HEK293T (cell line): ENCODE measurements around the gene IDH3A.

ENCODE experiments used
- ARNT ChIP-seq: fragments of 450-650 bp; IDR thresholded peaks from 2 replicates; pipeline ENCODE4 v1.6.1; 2017; ENCODE audit warnings: mild to moderate bottlenecking
- BHLHE40 ChIP-seq: fragments of 450-650 bp; IDR thresholded peaks from 2 replicates; pipeline ENCODE4 v1.6.1; 2016; ENCODE audit warnings: mild to moderate bottlenecking, moderate library complexity, borderline replicate concordance
- FOXA1 ChIP-seq: fragments of 450-650 bp; IDR thresholded peaks from 2 replicates; pipeline ENCODE4 v1.6.1; 2016; ENCODE audit warnings: mild to moderate bottlenecking
- FOXK2 ChIP-seq: fragments of 450-650 bp; IDR thresholded peaks from 2 replicates; pipeline ENCODE4 v1.6.1; 2016; ENCODE audit warnings: mild to moderate bottlenecking
- FOXM1 ChIP-seq: fragments of 450-650 bp; IDR thresholded peaks from 2 replicates; pipeline ENCODE4 v1.6.1; 2017; ENCODE audit warnings: mild to moderate bottlenecking, borderline replicate concordance
- L3MBTL2 ChIP-seq: fragments of 450-650 bp; conservative IDR thresholded peaks from 2 replicates; pipeline ENCODE4 v1.6.1; 2016; ENCODE audit warnings: mild to moderate bottlenecking
- LEF1 ChIP-seq: fragments of 450-650 bp; IDR thresholded peaks from 2 replicates; pipeline ENCODE4 v1.6.1; 2017; ENCODE audit warnings: mild to moderate bottlenecking, borderline replicate concordance
- NFRKB ChIP-seq: fragments of 450-650 bp; IDR thresholded peaks from 2 replicates; pipeline ENCODE4 v1.6.1; 2016; ENCODE audit warnings: mild to moderate bottlenecking, moderate library complexity
- SP1 ChIP-seq: fragments of 450-650 bp; IDR thresholded peaks from 2 replicates; pipeline ENCODE4 v1.6.1; 2017
- SUZ12 ChIP-seq: fragments of 450-650 bp; IDR thresholded peaks from 2 replicates; pipeline ENCODE4 v1.6.1; 2016; ENCODE audit warnings: mild to moderate bottlenecking
- TARDBP ChIP-seq: fragments of 450-650 bp; IDR thresholded peaks from 2 replicates; pipeline ENCODE4 v1.6.1; 2016
- TF ChIP-seq, protein P1 (sequence below): fragments of 450-650 bp; IDR thresholded peaks from 2 replicates; pipeline ENCODE4 v1.6.1; 2016

DNA sequence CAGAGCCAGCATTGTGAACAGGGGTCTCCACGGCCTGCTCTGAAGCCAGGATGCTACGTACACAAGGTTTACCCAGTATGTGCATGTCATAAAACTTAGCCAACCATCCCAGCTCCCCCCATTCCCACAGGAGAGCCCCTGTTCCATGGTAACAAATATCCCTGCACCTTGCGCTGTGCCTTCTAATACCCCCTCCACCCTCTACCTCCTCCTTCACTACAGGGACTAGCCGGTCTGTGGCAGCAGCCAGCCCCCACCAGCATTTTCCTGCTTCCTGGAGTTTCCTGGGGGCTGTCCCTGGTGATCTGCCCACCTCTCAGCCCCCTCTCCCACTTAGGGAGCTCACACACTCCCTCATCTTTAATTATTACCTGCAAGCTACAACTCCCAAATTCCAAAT, 64.8 kb downstream of the IDH3A start:
- no peak for TF ChIP-seq BHLHE40
- no peak for TF ChIP-seq FOXK2
- TF ChIP-seq SUZ12 = no peak
- no peak for TF ChIP-seq TARDBP
- TF ChIP-seq L3MBTL2 = no peak
- TF ChIP-seq NFRKB = no peak
- no peak for TF ChIP-seq FOXM1
- no peak for TF ChIP-seq LEF1
- TF ChIP-seq, protein P1, sequence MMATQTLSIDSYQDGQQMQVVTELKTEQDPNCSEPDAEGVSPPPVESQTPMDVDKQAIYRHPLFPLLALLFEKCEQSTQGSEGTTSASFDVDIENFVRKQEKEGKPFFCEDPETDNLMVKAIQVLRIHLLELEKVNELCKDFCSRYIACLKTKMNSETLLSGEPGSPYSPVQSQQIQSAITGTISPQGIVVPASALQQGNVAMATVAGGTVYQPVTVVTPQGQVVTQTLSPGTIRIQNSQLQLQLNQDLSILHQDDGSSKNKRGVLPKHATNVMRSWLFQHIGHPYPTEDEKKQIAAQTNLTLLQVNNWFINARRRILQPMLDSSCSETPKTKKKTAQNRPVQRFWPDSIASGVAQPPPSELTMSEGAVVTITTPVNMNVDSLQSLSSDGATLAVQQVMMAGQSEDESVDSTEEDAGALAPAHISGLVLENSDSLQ = no peak
- no peak for TF ChIP-seq FOXA1
- TF ChIP-seq ARNT = no peak
- no peak for TF ChIP-seq SP1
